ENCODE measurements around the gene MBD3L5. TPM values are rescaled to one million over a fixed set of nuclear protein-coding genes. Genes with fewer than 3 reads are reported as not detected.

MBD3L5 gene
- total RNA-seq, 1 donor, result not detected

Other genes starting within 250 kb of the MBD3L5 start
- gene ADGRE1, start 143.0 kb upstream of the MBD3L5 start, total RNA-seq, result 44.7 TPM
- not detected for gene MBD3L2B, start 9.1 kb upstream of the MBD3L5 start, total RNA-seq
- gene MBD3L4, start 9.6 kb downstream of the MBD3L5 start, total RNA-seq, result not detected
- not detected for gene MBD3L2, start 18.7 kb downstream of the MBD3L5 start, total RNA-seq
- gene MBD3L3, start 28.1 kb downstream of the MBD3L5 start, total RNA-seq, result not detected
- 11.0 TPM for gene ZNF557, start 39.1 kb downstream of the MBD3L5 start, total RNA-seq

All from hematopoietic multipotent progenitor cell (in vitro differentiated cells).